HCEC 1CT (cell line): ENCODE measurements around the gene PIK3C2B.
A peak's percentile ranks its signal among the peaks of the same experiment; 100 is the strongest.
"Not testable (repeated sequence)": the region's sequence is repeated elsewhere in the genome, so short reads cannot be mapped to it uniquely, and the experiment has no call there.

ENCODE experiments used
- DNase-seq: peaks from one replicate; pipeline ENCODE4 v3.0.0-alpha.2; 2017

The PIK3C2B gene

GRCh38 chr1:204494281-204495077, at the start of gene PIK3C2B:
Gene PIK3C2B, minus strand, starts transcription at chr1:204494805. Its CDS starts 25,003 bp downstream, at chr1:204469802.
- peak; percentile 73 for DNase-seq

GRCh38 chr1:204544321-204544720, 49.7 kb upstream of the PIK3C2B start:
- DNase-seq, result peak; percentile 68

DNA sequence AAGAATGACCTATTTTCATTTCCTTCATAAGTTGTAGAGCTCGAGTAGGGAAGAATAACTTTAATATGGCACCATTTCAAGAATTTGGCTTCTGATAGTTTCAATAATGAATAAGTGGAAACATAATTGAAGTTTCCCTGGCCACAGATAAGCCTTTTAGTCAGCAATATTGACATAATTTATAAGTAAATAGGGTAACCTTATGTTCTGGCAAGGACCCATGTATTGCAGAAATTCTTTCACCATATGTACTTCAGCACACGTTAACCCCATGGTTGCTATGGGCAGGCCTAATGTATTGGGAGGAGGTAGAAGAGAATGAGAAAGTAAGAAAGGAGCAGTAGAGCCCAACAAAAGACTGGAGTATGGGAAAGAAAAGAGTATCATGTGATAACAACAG, 47.0 kb upstream of the PIK3C2B start:
- no peak for DNase-seq

GRCh38 chr1:204532832-204533231, 38.2 kb upstream of the PIK3C2B start:
- DNase-seq, result no peak

DNA sequence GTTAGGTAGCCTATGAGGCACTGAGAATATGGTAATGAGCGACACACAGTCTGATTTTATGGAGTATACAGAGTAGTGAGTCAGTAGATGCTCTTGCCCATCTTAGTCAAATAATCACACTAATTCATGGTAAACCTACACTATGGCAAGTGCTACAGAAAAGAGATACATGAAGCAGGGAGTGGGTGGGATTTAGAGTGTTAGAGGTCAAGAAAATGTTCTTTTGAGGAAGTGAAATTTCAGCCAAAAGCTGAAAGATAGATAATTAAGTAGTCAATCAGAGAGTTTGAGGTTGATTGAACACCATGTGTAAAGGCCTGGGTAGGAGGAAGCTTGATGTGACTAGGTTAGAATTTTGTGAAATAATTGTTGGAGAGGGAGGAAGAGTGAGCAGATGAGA, 36.3 kb upstream of the PIK3C2B start:
- no peak for DNase-seq

GRCh38 chr1:204529371-204529895, 34.8 kb upstream of the PIK3C2B start:
- DNase-seq, result no peak

DNA sequence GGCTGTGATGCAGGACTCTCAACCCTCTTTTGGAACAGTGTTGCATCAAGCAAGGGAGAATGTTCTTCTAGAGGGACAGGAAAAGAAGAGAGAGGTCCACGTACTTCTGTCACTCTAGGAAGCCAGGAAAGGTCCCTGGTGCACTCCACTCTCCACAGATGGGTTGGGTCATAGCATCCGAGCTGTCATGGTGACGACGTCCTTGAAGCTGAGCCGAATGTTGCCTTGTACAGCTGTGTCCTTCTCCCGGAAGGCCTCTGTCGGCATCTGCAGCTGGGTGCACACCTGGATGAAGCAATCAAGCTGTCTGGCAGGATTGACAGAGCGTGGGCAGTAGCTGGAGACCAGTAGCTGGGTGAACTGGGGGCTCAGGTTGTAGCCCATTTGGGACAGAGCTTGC, 34.1 kb upstream of the PIK3C2B start:
- no peak for DNase-seq

DNA sequence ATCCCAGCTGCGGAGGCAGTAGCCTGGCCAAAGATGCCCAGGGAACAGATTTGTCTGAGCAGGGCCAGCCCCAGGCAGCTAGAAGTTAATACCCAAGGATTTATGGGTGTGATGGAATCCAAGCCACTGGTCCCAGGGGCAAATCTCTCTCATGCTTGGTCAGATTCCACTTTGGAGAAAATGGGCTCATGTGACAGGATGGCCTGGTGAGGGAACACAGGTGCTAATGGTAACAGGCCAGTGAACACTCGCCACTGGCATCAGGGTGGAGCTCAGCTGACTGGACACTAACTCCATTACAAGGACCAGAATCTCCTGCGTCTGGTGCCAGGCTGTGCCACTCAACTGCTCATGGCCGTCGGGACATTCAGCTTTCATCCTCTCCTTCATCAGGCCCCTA, 33.6 kb upstream of the PIK3C2B start:
- DNase-seq, result no peak

- DNase-seq, result no peak
Measured at GRCh38 chr1:204524986-204525385, 30.4 kb upstream of the PIK3C2B start.

DNA sequence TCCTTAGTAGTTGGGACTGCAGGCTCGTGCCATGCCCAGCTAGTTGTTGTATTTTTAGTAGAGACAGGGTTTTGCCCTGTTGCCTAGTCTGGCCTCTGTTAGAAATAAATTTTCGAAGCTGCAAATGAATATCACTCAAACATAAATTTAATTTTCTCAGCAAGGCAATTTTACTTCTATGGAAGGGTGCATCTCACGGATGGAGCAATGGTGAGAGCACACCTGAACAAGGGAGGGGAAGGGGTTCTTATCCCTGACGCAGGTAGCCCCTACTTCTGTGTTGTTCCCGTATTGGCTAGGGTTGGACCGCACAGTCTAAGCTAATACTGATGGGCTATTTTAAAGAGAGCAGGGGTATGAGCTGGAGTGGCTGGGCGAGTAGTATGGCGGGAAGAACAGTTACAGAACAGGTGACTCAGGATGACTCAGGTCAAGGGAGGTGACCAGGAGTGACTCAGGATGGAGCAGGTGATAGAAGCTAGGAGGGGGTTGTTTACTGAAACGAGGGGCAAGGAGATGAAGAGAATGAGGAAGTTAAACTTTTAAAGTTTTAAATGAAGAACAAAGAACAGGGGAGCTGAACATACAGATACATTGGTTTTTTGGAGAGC, 29.1 kb upstream of the PIK3C2B start:
- DNase-seq, result no peak

GRCh38 chr1:204521941-204522521, 27.4 kb upstream of the PIK3C2B start:
- DNase-seq, result not testable (repeated sequence)

- DNase-seq, result peak; percentile 79
Measured at GRCh38 chr1:204520834-204521709, 26.5 kb upstream of the PIK3C2B start.

- DNase-seq, result not testable (repeated sequence)
Measured at GRCh38 chr1:204517382-204517781, 22.8 kb upstream of the PIK3C2B start.

DNA sequence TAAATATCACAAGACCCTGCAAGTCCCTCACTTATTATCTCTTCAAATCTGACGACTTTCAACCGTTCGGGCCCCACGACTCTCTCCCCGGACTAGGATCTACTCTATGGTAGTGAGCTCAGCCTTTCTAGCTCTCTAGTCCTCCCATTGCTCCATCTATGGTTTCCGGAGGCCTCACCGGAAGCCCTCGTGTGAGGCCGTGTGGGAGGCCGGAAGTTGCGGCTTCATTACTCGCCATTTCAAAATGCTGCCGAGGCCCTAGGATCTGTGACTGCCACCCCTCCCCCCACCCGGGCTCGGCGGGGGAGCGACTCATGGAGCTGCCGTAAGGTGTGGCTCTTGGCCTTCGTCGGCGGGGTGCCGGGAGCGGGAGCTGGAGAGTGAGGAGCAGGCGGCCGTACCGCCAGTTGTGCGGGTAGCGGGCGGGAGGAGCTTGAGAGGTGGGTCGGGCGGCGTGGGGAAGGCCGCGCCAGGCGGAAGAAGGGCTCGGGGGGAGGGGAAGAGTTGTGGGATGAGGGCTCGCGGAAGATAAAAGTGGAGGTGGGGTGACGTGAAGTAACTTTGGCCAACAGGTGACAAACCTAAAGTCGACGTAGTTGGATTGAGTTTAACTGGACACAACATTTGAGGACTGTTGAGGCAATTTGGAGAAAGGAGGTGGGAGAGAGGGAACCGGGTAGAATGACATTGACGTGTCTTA, 21.7 kb upstream of the PIK3C2B start, which contains the start of gene MDM4:
Gene MDM4, plus strand, starts transcription at position 227 of the 700 bp plus-strand sequence. CDS start 9,113 bp downstream, outside the sequence.
- peak; percentile 97 for DNase-seq

- no peak for DNase-seq
Measured at GRCh38 chr1:204514828-204515227, 20.2 kb upstream of the PIK3C2B start.

DNA sequence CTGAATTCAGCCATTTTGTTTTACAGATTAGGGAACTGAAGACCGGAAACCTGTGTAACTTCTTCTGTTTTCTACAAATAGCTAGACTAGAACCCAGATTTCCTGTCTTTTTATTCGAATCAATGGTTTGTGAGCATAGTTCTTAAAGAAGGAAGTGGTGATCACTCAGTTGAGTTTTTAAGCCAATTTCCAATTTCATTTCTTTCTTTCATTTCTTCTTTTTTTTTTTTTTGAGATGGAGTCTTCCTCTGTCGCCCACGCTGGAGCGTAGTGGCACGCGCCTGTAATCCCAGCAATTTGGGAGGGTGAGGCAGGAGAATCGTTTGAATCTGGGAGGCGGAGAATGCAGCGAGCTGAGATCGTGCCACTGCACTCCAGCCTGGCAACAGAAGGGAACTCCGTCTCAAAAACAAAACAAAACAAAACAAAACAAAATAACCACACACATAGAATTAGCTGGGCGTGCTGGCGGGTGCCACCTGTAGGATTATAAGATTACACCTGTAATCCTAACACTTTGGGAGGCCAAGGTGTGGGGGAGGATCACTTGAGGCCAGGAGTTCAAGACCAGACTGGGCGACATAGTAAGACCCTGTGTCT, 18.6 kb upstream of the PIK3C2B start:
- no peak for DNase-seq

GRCh38 chr1:204511366-204511765, 16.8 kb upstream of the PIK3C2B start:
- no peak for DNase-seq

- DNase-seq, result no peak
Measured at GRCh38 chr1:204509186-204509635, 14.6 kb upstream of the PIK3C2B start.

- peak; percentile 61 for DNase-seq
Measured at GRCh38 chr1:204507317-204508105, 12.9 kb upstream of the PIK3C2B start.

DNA sequence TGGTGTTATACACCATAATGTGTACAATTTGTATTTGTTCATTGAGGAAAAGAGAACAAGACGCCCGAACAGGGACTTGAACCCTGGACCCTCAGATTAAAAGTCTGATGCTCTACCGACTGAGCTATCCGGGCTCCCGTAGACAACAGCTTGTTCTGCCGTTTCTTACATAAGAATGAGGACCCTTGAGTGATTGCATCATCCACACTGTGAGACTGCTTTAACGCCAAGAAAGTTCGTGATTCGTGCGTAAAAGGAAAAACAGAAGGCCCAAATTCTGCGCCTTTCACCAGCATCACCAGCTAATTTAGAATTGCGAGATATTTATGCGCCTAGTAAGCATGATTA, 12.3 kb upstream of the PIK3C2B start:
- peak; percentile 76 for DNase-seq
